GM19395 (cell line): Measurements from ENCODE around the gene RASSF4.

Source experiments
- ATAC-seq: cut with Tn5 transposase; IDR thresholded peaks from one replicate; pipeline ENCODE4 v1.9.1; 2021; ENCODE audit warnings: mild to moderate bottlenecking, moderate library complexity; ENCODE audit not compliant: unreplicated experiment

RASSF4 gene

DNA sequence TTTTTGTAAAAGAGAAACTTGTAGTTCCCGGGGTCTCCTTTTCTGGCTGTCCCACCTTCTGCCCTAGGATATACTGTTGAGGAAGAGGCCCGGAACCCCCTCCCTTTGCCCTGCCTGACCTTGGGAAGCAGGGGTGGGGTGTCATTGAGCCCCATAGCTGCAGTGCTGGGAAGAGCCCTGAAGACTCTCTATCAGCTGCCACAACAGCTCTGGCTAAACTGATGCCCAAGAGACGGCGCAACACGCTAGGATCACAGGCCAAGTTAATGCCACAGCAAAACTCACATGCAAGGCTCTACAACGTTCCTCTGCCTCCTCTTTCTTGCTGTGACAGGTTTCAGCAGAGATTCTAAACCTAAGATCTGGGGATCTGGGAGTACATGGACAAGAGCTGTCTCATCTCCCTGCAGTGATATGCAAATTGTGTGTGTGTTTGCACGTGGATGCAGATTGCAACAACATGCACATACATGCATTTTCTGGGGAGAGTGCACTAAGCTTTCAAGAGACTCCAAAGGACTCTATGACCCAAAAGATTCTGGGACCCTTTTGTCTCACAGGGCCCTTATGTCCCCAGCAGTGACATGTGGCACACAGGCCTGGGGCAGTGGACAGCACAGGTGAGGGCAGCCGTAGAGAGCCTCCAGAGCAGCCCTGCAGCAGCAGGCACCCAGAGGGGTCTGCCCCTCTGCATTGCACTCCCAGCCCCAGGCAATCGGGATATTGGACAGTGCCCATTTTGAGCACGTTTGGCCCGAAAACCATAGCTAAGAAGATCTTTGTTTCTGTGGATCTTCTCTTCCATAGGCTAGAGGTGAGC, 2.5 kb downstream of the RASSF4 start:
- no peak for ATAC-seq

GRCh38 chr10:44962870-44963738, 3.5 kb downstream of the RASSF4 start:
- ATAC-seq = no peak

GRCh38 chr10:44963772-44964633, 4.4 kb downstream of the RASSF4 start:
- ATAC-seq = no peak

DNA sequence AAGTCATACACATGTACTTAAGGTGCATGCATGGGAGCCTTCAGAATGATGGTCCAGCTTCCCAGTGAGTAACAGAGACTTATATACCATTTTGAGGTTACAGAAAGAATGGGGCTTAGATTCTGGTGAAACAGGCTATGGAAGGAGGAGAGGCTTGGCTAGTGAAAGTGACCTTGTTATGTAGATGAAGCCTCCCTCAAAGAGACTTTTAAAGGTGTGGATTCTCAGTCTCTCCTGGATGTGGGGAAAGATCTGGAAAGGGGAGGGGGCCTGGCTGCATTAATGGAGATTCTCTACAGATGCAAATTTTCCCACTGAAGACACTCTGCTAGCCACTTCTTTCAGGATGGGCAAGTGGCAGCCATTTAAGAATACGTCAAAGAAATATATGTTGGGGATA, 5.5 kb downstream of the RASSF4 start:
- no peak for ATAC-seq

DNA sequence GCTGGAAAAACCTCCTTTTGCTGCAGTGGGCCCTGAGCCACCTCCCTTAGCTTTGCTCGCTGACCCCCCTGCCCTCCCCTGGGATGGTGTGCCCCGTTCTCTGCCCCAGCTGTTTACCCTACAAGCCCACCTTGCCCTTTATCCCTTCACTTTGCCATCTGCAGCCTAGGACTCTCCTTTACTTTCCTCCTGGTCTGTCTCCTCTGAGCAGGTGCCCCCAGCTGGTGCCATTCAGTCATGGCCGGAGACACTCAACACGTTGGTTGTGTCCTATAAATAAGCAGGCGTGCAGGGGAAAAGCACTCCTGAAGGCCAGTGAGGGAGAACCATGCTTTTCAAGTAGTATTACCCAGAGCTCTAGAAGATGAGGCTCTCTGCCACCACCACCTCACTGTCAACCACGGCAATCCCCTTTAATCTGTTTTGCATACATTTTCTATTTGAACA, 6.1 kb downstream of the RASSF4 start:
- ATAC-seq = peak; percentile 29

GRCh38 chr10:44966129-44966815, 6.7 kb downstream of the RASSF4 start:
- peak; percentile 40 for ATAC-seq

- ATAC-seq = no peak
Observed at GRCh38 chr10:44966816-44967509, 7.4 kb downstream of the RASSF4 start.

DNA sequence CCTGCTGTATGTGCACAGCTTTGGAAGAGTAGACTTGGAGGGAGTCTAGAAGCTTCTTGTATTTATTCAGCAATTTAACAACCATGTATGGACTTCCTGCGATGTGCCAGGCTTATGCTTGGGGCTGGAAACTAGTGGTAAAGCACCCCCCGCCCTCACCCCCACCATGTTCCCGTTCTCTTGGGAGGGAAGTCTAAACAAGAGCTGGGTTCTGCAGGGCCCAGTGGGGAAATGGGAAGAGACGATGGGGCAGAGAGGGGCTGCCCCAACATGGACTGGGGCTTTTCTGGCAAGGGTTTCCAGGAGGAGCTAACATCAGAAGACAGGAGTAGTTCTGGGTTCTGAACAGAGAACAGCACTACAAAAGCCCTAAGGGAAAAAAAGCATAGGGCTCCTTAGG, 8.0 kb downstream of the RASSF4 start:
- no peak for ATAC-seq

DNA sequence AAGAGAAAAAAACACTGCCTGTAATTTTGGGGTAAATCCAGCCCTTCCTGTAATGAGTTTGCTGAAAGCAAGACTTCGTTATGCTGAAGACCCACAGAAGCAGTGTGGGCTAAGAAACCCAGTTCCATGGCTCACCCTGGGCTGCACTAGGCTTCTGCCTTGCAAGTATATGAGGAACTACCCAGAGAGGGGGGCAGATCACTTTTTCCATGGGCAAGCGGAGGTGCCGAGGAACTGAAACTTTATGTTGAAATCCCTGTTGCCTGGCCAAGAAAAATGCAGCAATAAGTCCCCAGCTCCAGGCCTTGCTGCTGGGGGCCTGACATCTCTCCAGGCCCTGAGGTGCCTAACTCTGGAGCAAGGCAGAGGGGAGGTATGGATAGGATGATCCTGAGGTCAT, 8.5 kb downstream of the RASSF4 start:
- ATAC-seq = no peak

GRCh38 chr10:44968500-44969400, 9.1 kb downstream of the RASSF4 start:
- ATAC-seq = no peak

- ATAC-seq = no peak
Observed at GRCh38 chr10:44969854-44970253, 10.3 kb downstream of the RASSF4 start.

- no peak for ATAC-seq
Observed at GRCh38 chr10:44970812-44971395, 11.3 kb downstream of the RASSF4 start.

DNA sequence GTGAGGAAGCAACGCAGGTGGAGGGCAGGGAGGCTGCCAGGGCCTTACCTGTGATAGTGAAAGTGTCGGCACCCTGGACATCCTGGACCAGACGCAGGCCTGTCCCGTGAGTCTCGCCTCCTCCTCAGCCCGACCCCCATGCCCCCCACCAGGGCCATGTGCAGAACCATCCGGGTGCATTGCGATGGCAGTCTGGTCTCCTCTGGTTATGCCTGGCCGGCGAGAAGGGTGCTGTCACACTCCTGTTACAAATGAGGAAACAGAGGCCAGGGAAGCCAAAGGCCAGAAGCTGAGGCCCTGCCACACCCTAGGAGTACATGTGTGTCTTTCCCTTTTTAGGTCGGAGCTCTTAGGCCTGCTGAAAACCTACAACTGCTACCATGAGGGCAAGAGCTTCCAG, 11.8 kb downstream of the RASSF4 start:
- ATAC-seq = no peak

GRCh38 chr10:44971935-44972757, 12.5 kb downstream of the RASSF4 start:
- ATAC-seq = no peak

GRCh38 chr10:44972874-44973306, 13.3 kb downstream of the RASSF4 start:
- ATAC-seq = no peak

DNA sequence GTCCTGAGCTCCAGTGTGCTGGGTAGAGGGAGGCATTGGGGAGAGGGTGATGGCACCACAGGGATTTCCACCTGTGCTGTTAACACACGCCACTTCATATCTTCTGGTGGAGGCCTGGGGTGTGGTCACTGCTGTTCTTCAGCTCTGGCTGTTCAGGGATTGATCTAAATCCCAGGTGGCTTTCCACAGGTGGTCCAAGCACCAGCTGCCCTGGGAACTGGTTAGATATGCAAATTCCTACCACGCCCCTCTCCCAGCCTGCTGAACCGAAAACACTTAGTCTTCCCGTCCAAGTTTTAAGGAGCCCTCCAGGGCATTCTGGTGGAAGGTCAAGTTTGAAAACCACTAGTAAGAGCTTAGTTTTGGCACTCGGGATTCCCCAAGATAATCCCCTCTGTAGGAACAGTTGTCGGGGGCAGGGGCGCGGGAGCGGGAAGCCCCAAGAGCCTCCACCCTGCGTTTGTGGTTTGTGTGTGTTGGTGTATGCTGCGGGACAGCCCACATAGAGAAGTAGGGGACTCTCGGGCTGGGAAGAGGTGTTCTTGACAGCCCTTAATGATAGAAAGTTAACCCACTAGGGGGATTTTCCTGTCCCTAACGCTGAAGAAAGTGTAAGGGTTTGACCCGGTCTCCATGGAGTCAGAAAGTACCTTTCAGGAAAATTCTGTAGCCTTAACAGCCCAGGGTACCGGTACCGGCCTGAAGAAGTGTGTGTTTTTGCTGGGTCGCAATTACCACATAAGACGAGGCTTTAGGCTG, 13.9 kb downstream of the RASSF4 start:
- ATAC-seq = peak; percentile 33
